HepG2 (cell line): ENCODE data around the gene SPAG8. TPM values are rescaled to one million over a fixed set of nuclear protein-coding genes. Genes with fewer than 3 reads are reported as not detected.

Source experiments
- ARID2 ChIP-seq: sonication (generic); formaldehyde crosslinking; IDR thresholded peaks from 2 replicates; pipeline ENCODE4 v1.8.1; 2022; ENCODE audit warnings: mild to moderate bottlenecking, missing genetic modification reagents, borderline replicate concordance
- HDAC2 ChIP-seq: sonication (generic); formaldehyde crosslinking; IDR thresholded peaks from 2 replicates; pipeline ENCODE4 v1.4.0; 2020; ENCODE audit warnings: missing genetic modification reagents
- HNF4G ChIP-seq, 2 experiments: sonication (generic) in 1 of 2; formaldehyde crosslinking in 1 of 2; IDR thresholded peaks; 2 replicates each; pipeline versions ENCODE4 v1.4.0 to v1.6.1; 2011 to 2020; ENCODE audit warnings: borderline replicate concordance in 2 of 2, low read depth in 2 of 2, mild to moderate bottlenecking in 2 of 2, low read length in 1 of 2, missing genetic modification reagents in 1 of 2, moderate library complexity in 1 of 2
- KDM1A ChIP-seq: IDR thresholded peaks from 2 replicates; pipeline ENCODE4 v1.6.1; 2016; ENCODE audit warnings: missing compliant biosample characterization
- LCORL ChIP-seq, 2 experiments: fragments of 450-650 bp in 1 of 2; sonication (generic) in 1 of 2; formaldehyde crosslinking in 1 of 2; IDR thresholded peaks; 2 replicates each; pipeline versions ENCODE4 v1.5.0 to v1.6.1; 2017 to 2020; ENCODE audit warnings: antibody characterized with exemption in 1 of 2, missing genetic modification reagents in 1 of 2
- SALL1 ChIP-seq: sonication (generic); formaldehyde crosslinking; IDR thresholded peaks from 2 replicates; pipeline ENCODE4 v1.8.0; 2022; ENCODE audit warnings: mild to moderate bottlenecking, missing genetic modification reagents
- SMAD3 ChIP-seq: sonication (generic); formaldehyde crosslinking; IDR thresholded peaks from 2 replicates; pipeline ENCODE4 v1.4.0; 2020; ENCODE audit warnings: missing genetic modification reagents
- SP1 ChIP-seq, 2 experiments: fragments of 450-650 bp in 1 of 2; sonication (generic) in 1 of 2; formaldehyde crosslinking in 1 of 2; IDR thresholded peaks; 2 replicates each; pipeline versions ENCODE4 v1.4.0 to v1.6.1; 2016 to 2020; ENCODE audit warnings: missing genetic modification reagents in 1 of 2
- ZFP90 ChIP-seq: sonication (generic); formaldehyde crosslinking; IDR thresholded peaks from 2 replicates; pipeline ENCODE4 v1.8.0; 2022; ENCODE audit warnings: missing genetic modification reagents, mild to moderate bottlenecking, inconsistent platforms, borderline replicate concordance
- ZNF556 ChIP-seq: sonication (generic); formaldehyde crosslinking; IDR thresholded peaks from 2 replicates; pipeline ENCODE4 v1.4.0; 2020; ENCODE audit warnings: mild to moderate bottlenecking, missing genetic modification reagents, borderline replicate concordance
- ZNF572 ChIP-seq: sonication (generic); formaldehyde crosslinking; IDR thresholded peaks from 2 replicates; pipeline ENCODE4 v1.5.1; 2020; ENCODE audit warnings: mild to moderate bottlenecking, missing genetic modification reagents
- ZNF615 ChIP-seq: sonication (generic); formaldehyde crosslinking; IDR thresholded peaks from 2 replicates; pipeline ENCODE4 v1.5.0; 2020; ENCODE audit warnings: mild to moderate bottlenecking, missing genetic modification reagents, borderline replicate concordance
- ZNF629 ChIP-seq: sonication (generic); formaldehyde crosslinking; conservative IDR thresholded peaks from 2 replicates; pipeline ENCODE4 v1.5.0; 2020; ENCODE audit warnings: missing genetic modification reagents
- ZNF841 ChIP-seq: sonication (generic); formaldehyde crosslinking; IDR thresholded peaks from 2 replicates; pipeline ENCODE4 v1.8.1; 2023; ENCODE audit warnings: missing genetic modification reagents, borderline replicate concordance
- polyA plus RNA-seq, 8 experiments: library from polyadenylated mRNA; depleted of rRNA in 3 of 8; stranded (reverse) in 7 of 8; unstranded in 1 of 8; fragments of >200 nt; fragmentation: Illumina TruSeq in 4 of 8; extraction: Trizol in 4 of 8; gene quantifications; 2 replicates each; pipeline versions ENCODE4 v1.2.1 to v1.2.3, GENCODE V29; 2011 to 2016; ENCODE audit warnings: low read depth in 4 of 8, missing spikeins in 1 of 8, mixed read lengths in 1 of 8; ENCODE audit not compliant: insufficient read depth in 1 of 8
- total RNA-seq, 5 experiments: library from RNA; depleted of rRNA; stranded (reverse); fragments of >200 nt; fragmentation: Illumina TruSeq; extraction: Trizol; gene quantifications; 2 replicates each; pipeline ENCODE4 v1.2.3, GENCODE V29; 2016; ENCODE audit warnings: low read depth in 1 of 5
- TF ChIP-seq, protein P1 (sequence below): sonication (generic); IDR thresholded peaks from 2 replicates; pipeline ENCODE4 v1.6.1; 2016; ENCODE audit warnings: low read depth, borderline replicate concordance
- TF ChIP-seq, protein P2 (sequence below): sonication (generic); formaldehyde crosslinking; IDR thresholded peaks from 2 replicates; pipeline ENCODE4 v1.8.0; 2022; ENCODE audit warnings: mild to moderate bottlenecking, missing genetic modification reagents
- TF ChIP-seq, protein P3 (sequence below): sonication (generic); formaldehyde crosslinking; IDR thresholded peaks from 2 replicates; pipeline ENCODE4 v1.4.0; 2020; ENCODE audit warnings: mild to moderate bottlenecking, missing genetic modification reagents
- TF ChIP-seq, protein P4 (sequence below): sonication (generic); formaldehyde crosslinking; IDR thresholded peaks from 2 replicates; pipeline ENCODE4 v1.4.0; 2020; ENCODE audit warnings: missing genetic modification reagents
- TF ChIP-seq, protein P5 (sequence below): sonication (generic); formaldehyde crosslinking; IDR thresholded peaks from 2 replicates; pipeline ENCODE4 v1.4.0; 2020; ENCODE audit warnings: mild to moderate bottlenecking, missing genetic modification reagents

SPAG8 gene
- total and polyA plus RNA-seq, 2 of the 13 experiments (the other 11 are each of a cell fraction or from before 2014, with no cell fraction given): 0.18 to 0.27 TPM

DNA sequence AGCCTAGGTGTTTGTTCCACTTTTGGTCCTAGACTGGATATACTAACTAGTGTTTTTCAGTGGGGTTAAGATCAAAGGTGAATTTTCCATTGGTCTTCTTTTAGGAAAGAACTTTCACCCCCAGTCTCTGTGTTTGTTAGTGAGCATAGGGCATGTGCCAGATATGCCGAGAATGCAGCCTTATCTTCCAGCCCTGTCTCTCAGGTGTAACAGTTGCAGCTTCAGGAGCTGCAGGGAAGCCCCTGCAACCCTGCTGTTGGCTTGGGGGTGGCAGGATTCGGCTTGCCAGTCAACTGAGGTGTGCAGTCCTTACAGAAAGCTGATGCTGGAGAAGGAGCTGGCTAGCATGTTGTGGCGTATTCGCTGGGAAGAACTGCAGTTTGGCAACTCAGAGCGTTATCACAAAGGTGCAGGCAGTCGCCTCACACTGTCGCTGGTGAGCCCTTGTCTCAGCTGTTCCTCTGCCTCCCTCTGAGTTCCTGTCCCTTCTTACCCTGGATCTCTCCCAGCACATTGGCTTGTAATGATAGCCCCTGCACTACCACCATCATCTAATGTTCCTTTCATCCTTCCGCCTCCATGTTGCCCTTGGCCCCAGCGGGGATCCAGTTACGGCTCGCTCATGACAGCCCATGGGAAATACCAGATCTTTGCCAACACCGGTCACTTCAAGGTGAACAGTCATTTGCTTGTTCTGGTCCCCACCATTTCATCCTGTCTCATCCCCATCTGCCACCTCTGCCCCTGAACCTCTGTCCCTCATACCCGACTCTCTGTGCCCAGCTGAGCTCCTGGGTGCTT lies 10.5 kb downstream of the SPAG8 start (continued):
- TF ChIP-seq, protein P1, sequence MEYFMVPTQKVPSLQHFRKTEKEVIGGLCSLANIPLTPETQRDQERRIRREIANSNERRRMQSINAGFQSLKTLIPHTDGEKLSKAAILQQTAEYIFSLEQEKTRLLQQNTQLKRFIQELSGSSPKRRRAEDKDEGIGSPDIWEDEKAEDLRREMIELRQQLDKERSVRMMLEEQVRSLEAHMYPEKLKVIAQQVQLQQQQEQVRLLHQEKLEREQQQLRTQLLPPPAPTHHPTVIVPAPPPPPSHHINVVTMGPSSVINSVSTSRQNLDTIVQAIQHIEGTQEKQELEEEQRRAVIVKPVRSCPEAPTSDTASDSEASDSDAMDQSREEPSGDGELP: no peak
- TF ChIP-seq ARID2 (CRISPR knock-in tag) (no peak), SALL1 (CRISPR knock-in tag) (peak; percentile 48; the same call in 1 of the 2 replicates), ZNF556 (CRISPR knock-in tag) (peak; percentile 28; the same call in 1 of the 2 replicates), HDAC2 (CRISPR knock-in tag) (no peak), ZNF615 (CRISPR knock-in tag) (no peak), ZNF572 (CRISPR knock-in tag) (no peak), KDM1A (no peak), ZFP90 (CRISPR knock-in tag) (no peak), ZNF629 (CRISPR knock-in tag) (no peak), HNF4G (IDR thresholded peaks at IDR 0.05; ENCODE audit: borderline replicate concordance, low read depth, low read length) (peak; percentile 51; the same call in 1 of the 2 replicates), HNF4G (CRISPR knock-in tag; IDR thresholded peaks at IDR 0.05; ENCODE audit: borderline replicate concordance, low read depth) (no peak), SMAD3 (no peak), LCORL (IDR thresholded peaks at IDR 0.05) (no peak), LCORL (CRISPR knock-in tag; IDR thresholded peaks at IDR 0.05) (peak; percentile 62), SP1 (IDR thresholded peaks at IDR 0.05) (no peak), SP1 (CRISPR knock-in tag; IDR thresholded peaks at IDR 0.05) (no peak), ZNF841 (CRISPR knock-in tag) (no peak)
- TF ChIP-seq, protein P2, sequence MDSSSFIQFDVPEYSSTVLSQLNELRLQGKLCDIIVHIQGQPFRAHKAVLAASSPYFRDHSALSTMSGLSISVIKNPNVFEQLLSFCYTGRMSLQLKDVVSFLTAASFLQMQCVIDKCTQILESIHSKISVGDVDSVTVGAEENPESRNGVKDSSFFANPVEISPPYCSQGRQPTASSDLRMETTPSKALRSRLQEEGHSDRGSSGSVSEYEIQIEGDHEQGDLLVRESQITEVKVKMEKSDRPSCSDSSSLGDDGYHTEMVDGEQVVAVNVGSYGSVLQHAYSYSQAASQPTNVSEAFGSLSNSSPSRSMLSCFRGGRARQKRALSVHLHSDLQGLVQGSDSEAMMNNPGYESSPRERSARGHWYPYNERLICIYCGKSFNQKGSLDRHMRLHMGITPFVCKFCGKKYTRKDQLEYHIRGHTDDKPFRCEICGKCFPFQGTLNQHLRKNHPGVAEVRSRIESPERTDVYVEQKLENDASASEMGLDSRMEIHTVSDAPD (CRISPR knock-in tag): no peak
- TF ChIP-seq, protein P3, sequence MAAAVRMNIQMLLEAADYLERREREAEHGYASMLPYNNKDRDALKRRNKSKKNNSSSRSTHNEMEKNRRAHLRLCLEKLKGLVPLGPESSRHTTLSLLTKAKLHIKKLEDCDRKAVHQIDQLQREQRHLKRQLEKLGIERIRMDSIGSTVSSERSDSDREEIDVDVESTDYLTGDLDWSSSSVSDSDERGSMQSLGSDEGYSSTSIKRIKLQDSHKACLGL (CRISPR knock-in tag): 0 out of 2 replicates have a peak, but pooled peaks have one; percentile 38
- TF ChIP-seq, protein P4, sequence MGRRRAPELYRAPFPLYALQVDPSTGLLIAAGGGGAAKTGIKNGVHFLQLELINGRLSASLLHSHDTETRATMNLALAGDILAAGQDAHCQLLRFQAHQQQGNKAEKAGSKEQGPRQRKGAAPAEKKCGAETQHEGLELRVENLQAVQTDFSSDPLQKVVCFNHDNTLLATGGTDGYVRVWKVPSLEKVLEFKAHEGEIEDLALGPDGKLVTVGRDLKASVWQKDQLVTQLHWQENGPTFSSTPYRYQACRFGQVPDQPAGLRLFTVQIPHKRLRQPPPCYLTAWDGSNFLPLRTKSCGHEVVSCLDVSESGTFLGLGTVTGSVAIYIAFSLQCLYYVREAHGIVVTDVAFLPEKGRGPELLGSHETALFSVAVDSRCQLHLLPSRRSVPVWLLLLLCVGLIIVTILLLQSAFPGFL (CRISPR knock-in tag): no peak
- TF ChIP-seq, protein P5, sequence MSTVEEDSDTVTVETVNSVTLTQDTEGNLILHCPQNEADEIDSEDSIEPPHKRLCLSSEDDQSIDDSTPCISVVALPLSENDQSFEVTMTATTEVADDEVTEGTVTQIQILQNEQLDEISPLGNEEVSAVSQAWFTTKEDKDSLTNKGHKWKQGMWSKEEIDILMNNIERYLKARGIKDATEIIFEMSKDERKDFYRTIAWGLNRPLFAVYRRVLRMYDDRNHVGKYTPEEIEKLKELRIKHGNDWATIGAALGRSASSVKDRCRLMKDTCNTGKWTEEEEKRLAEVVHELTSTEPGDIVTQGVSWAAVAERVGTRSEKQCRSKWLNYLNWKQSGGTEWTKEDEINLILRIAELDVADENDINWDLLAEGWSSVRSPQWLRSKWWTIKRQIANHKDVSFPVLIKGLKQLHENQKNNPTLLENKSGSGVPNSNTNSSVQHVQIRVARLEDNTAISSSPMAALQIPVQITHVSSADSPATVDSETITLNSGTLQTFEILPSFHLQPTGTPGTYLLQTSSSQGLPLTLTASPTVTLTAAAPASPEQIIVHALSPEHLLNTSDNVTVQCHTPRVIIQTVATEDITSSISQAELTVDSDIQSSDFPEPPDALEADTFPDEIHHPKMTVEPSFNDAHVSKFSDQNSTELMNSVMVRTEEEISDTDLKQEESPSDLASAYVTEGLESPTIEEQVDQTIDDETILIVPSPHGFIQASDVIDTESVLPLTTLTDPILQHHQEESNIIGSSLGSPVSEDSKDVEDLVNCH (CRISPR knock-in tag): no peak
